Medulla oblongata (tissue), 1 donor: ENCODE measurements around the gene ANKH.
"Not testable (repeated sequence)": the region's sequence is repeated elsewhere in the genome, so short reads cannot be mapped to it uniquely, and the experiment has no call there.

Experiments used
- DNase-seq: peaks from one replicate; pipeline ENCODE4 v3.0.0-alpha.2; 2015; ENCODE audit errors: extremely low spot score

Gene ANKH

GRCh38 chr5:14854799-14855198, 16.8 kb downstream of the ANKH start:
- no peak for DNase-seq

- DNase-seq = no peak
Observed at GRCh38 chr5:14853685-14854084, 17.9 kb downstream of the ANKH start.

GRCh38 chr5:14852779-14853178, 18.8 kb downstream of the ANKH start:
- no peak for DNase-seq

- no peak for DNase-seq
Observed at GRCh38 chr5:14851999-14852526, 19.5 kb downstream of the ANKH start.

- no peak for DNase-seq
Observed at GRCh38 chr5:14851597-14851996, 20.0 kb downstream of the ANKH start.

GRCh38 chr5:14851050-14851419, 20.5 kb downstream of the ANKH start:
- DNase-seq = no peak

GRCh38 chr5:14850419-14851049, 21.0 kb downstream of the ANKH start:
- DNase-seq = no peak

GRCh38 chr5:14849516-14850294, 21.9 kb downstream of the ANKH start:
- no peak for DNase-seq

GRCh38 chr5:14848942-14849341, 22.6 kb downstream of the ANKH start:
- not testable (repeated sequence) for DNase-seq

- no peak for DNase-seq
Observed at GRCh38 chr5:14848385-14848784, 23.2 kb downstream of the ANKH start.

- no peak for DNase-seq
Observed at GRCh38 chr5:14847471-14847870, 24.1 kb downstream of the ANKH start.

- DNase-seq = no peak
Observed at GRCh38 chr5:14842117-14842516, 29.5 kb downstream of the ANKH start.

GRCh38 chr5:14840624-14841023, 31.0 kb downstream of the ANKH start:
- DNase-seq = no peak

- no peak for DNase-seq
Observed at GRCh38 chr5:14838396-14839319, 32.9 kb downstream of the ANKH start.

- DNase-seq = not testable (repeated sequence)
Observed at GRCh38 chr5:14837423-14838122, 34.0 kb downstream of the ANKH start.

GRCh38 chr5:14834584-14835550, 36.7 kb downstream of the ANKH start:
- no peak for DNase-seq

- no peak for DNase-seq
Observed at GRCh38 chr5:14834062-14834461, 37.5 kb downstream of the ANKH start.

GRCh38 chr5:14831006-14831338, 40.6 kb downstream of the ANKH start:
- no peak for DNase-seq

GRCh38 chr5:14830210-14831005, 41.2 kb downstream of the ANKH start:
- DNase-seq = no peak

GRCh38 chr5:14829396-14829795, 42.2 kb downstream of the ANKH start:
- no peak for DNase-seq
